Measurements from ENCODE around the gene WDR75. TPM values are rescaled to one million over a fixed set of nuclear protein-coding genes. Genes with fewer than 3 reads are reported as not detected.

Gene WDR75
- total and polyA plus RNA-seq, 2 of the 13 experiments (the other 11 are each of a cell fraction or from before 2014, with no cell fraction given) = 63.0 to 74.1 TPM

- TF ChIP-seq ZBTB40 (IDR thresholded peaks at IDR 0.05) = no peak
- no peak for TF ChIP-seq ZBTB40 (CRISPR knock-in tag; IDR thresholded peaks at IDR 0.05)
- no peak for TF ChIP-seq JDP2 (CRISPR knock-in tag; IDR thresholded peaks at IDR 0.05; ENCODE audit: borderline replicate concordance)
- TF ChIP-seq POLR2A (IDR thresholded peaks at IDR 0.05; ENCODE audit: insufficient read depth in 1 of 2, low read depth in 2 of 2, low read length in 2 of 2) = no peak
- no peak for TF ChIP-seq SETDB1 (CRISPR knock-in tag; IDR thresholded peaks at IDR 0.05; ENCODE audit: borderline replicate concordance)
- TF ChIP-seq TCF12 (IDR thresholded peaks at IDR 0.05) = no peak
- no peak for TF ChIP-seq TCF12 (CRISPR knock-in tag; IDR thresholded peaks at IDR 0.05)
- TF ChIP-seq PHF20 (CRISPR knock-in tag; IDR thresholded peaks at IDR 0.05) = no peak
- no peak for TF ChIP-seq PBX3 (CRISPR knock-in tag; IDR thresholded peaks at IDR 0.05; ENCODE audit: borderline replicate concordance)
- no peak for TF ChIP-seq THYN1 (CRISPR knock-in tag; IDR thresholded peaks at IDR 0.05; ENCODE audit: borderline replicate concordance, low read depth)
- TF ChIP-seq U2AF1 (optimal IDR thresholded peaks at IDR 0.05; ENCODE audit: low read depth, low read length) = no peak
- TF ChIP-seq HMGXB3 (CRISPR knock-in tag; IDR thresholded peaks at IDR 0.05; ENCODE audit: borderline replicate concordance) = no peak
- no peak for TF ChIP-seq TFDP1 (CRISPR knock-in tag; IDR thresholded peaks at IDR 0.05; ENCODE audit: borderline replicate concordance)
Observed at GRCh38 chr2:189514104-189514503, 72.8 kb downstream of the WDR75 start (continued).
